HG02642 (cell line): ENCODE results near the gene MGLL.

ENCODE experiments used
- ATAC-seq: cut with Tn5 transposase; IDR thresholded peaks from one replicate; pipeline ENCODE4 v1.9.1; 2021; ENCODE audit warnings: mild to moderate bottlenecking; ENCODE audit not compliant: unreplicated experiment, poor library complexity

MGLL gene

GRCh38 chr3:127822041-127822681 is at the start of gene MGLL:
MGLL (minus strand) TSS chr3:127822515; CDS start chr3:127822318, 197 bp downstream.
- ATAC-seq: peak; percentile 15

- no peak for ATAC-seq
These were observed 47.8 kb upstream of the MGLL start for GRCh38 chr3:127870156-127870555.

GRCh38 chr3:127867986-127868385 is 45.7 kb upstream of the MGLL start:
- no peak for ATAC-seq

- no peak for ATAC-seq
These were observed 45.1 kb upstream of the MGLL start for GRCh38 chr3:127867412-127867811.

GRCh38 chr3:127865941-127866340 is 43.6 kb upstream of the MGLL start:
- no peak for ATAC-seq

GRCh38 chr3:127860211-127860696 is 37.9 kb upstream of the MGLL start:
- ATAC-seq: no peak

- ATAC-seq: no peak
These were observed 37.4 kb upstream of the MGLL start for GRCh38 chr3:127859730-127860129.

- no peak for ATAC-seq
These were observed 36.6 kb upstream of the MGLL start for GRCh38 chr3:127858937-127859336.

GRCh38 chr3:127858521-127858920 is 36.2 kb upstream of the MGLL start:
- ATAC-seq: no peak

- no peak for ATAC-seq
These were observed 35.0 kb upstream of the MGLL start for GRCh38 chr3:127857333-127857732.

- ATAC-seq: no peak
These were observed 34.5 kb upstream of the MGLL start for GRCh38 chr3:127856801-127857200.

- no peak for ATAC-seq
These were observed 32.9 kb upstream of the MGLL start for GRCh38 chr3:127855246-127855645.

GRCh38 chr3:127853681-127854080 is 31.4 kb upstream of the MGLL start:
- no peak for ATAC-seq

GRCh38 chr3:127851899-127852298 is 29.6 kb upstream of the MGLL start:
- ATAC-seq: no peak

- ATAC-seq: no peak
These were observed 27.1 kb upstream of the MGLL start for GRCh38 chr3:127849368-127849767.

- no peak for ATAC-seq
These were observed 26.1 kb upstream of the MGLL start for GRCh38 chr3:127848131-127849129.

GRCh38 chr3:127847236-127847720 is 25.0 kb upstream of the MGLL start:
- ATAC-seq: no peak

GRCh38 chr3:127846576-127846975 is 24.3 kb upstream of the MGLL start:
- ATAC-seq: no peak

GRCh38 chr3:127844326-127844942 is 22.1 kb upstream of the MGLL start:
- no peak for ATAC-seq

GRCh38 chr3:127840671-127841070 is 18.4 kb upstream of the MGLL start:
- ATAC-seq: no peak

- no peak for ATAC-seq
These were observed 16.8 kb upstream of the MGLL start for GRCh38 chr3:127839099-127839498.
